Left ventricle myocardium superior (tissue), 1 donor: ENCODE data around the gene TSPAN2. TPM values are rescaled to one million over a fixed set of nuclear protein-coding genes. Genes with fewer than 3 reads are reported as not detected.

Experiments
- ATAC-seq: fragments of 200-7000 bp; cut with Tn5 transposase; one replicate; pipeline ENCODE4 v1.9.1; 2020; ENCODE audit warnings: mild to moderate bottlenecking, moderate library complexity
- DNase-seq: peaks from one replicate; pipeline ENCODE4 v3.0.0-alpha.2; 2020
- intact Hi-C: fragments of 100-400 bp; cut with micrococcal nuclease; formaldehyde crosslinking; loops from one replicate; pipeline ENCODE4 v1.11.0; 2022
- total RNA-seq: library from RNA; stranded (reverse); fragmentation: NEBNext Ultra II Directional; extraction: Animal tissue kit (Norgen Biotek cat#: 25700); gene quantifications from one replicate; pipeline ENCODE4 v1.2.1, GENCODE V29; 2021
- donor health status: DM: no; HTN: yes; CAD: no; lungs with severe emphysema.

The TSPAN2 gene
- total RNA-seq, 1 donor from 2014 or later = 6.2 TPM

- no peak for DNase-seq
- intact Hi-C loops = no loop called here
- ATAC-seq = no peak
Observed at GRCh38 chr1:115082949-115083348, 6.4 kb downstream of the TSPAN2 start.

- ATAC-seq = no peak
- intact Hi-C loops = no loop called here
Observed at GRCh38 chr1:115078708-115079107, 10.6 kb downstream of the TSPAN2 start.

GRCh38 chr1:115077984-115078330, 11.3 kb downstream of the TSPAN2 start:
- intact Hi-C loops = no loop called here
- ATAC-seq (no peak), DNase-seq (no peak)

More at GRCh38 chr1:115078708-115079107, 10.6 kb downstream of the TSPAN2 start:
- no peak for DNase-seq

GRCh38 chr1:115077286-115077983, 11.9 kb downstream of the TSPAN2 start:
- no peak for ATAC-seq
- no peak for DNase-seq
- intact Hi-C loops = no loop called here

GRCh38 chr1:115076384-115076915, 12.9 kb downstream of the TSPAN2 start:
- intact Hi-C loops = no loop called here
- ATAC-seq = no peak
- DNase-seq = no peak

- no peak for ATAC-seq
- intact Hi-C loops = no loop called here
- no peak for DNase-seq
Observed at GRCh38 chr1:115074839-115075534, 14.3 kb downstream of the TSPAN2 start.

- ATAC-seq (peak; percentile 89), DNase-seq (peak; percentile 49)
- intact Hi-C loops = no loop called here
Observed at GRCh38 chr1:115073298-115074087, 15.8 kb downstream of the TSPAN2 start.

- no peak for DNase-seq
- intact Hi-C loops = no loop called here
- ATAC-seq = no peak
Observed at GRCh38 chr1:115071012-115071664, 18.2 kb downstream of the TSPAN2 start.

GRCh38 chr1:115069659-115070308, 19.5 kb downstream of the TSPAN2 start:
- DNase-seq (no peak), ATAC-seq (no peak)
- intact Hi-C loops = no loop called here

GRCh38 chr1:115068826-115069585, 20.3 kb downstream of the TSPAN2 start:
- intact Hi-C loops = no loop called here
- no peak for DNase-seq
- ATAC-seq = peak; percentile 31

GRCh38 chr1:115067161-115067859, 22.0 kb downstream of the TSPAN2 start:
- DNase-seq = no peak
- ATAC-seq = no peak
- intact Hi-C loops = no loop called here

GRCh38 chr1:115065021-115065420, 24.3 kb downstream of the TSPAN2 start:
- DNase-seq = no peak
- intact Hi-C loops = no loop called here
- no peak for ATAC-seq

- ATAC-seq = no peak
- intact Hi-C loops = no loop called here
- no peak for DNase-seq
Observed at GRCh38 chr1:115064461-115064860, 24.8 kb downstream of the TSPAN2 start.

GRCh38 chr1:115063228-115063901, 25.9 kb downstream of the TSPAN2 start:
- intact Hi-C loops = no loop called here
- DNase-seq = no peak
- ATAC-seq = no peak

- peak; percentile 61 for DNase-seq
- intact Hi-C loops = no loop called here
- peak; percentile 71 for ATAC-seq
Observed at GRCh38 chr1:115062542-115063004, 26.7 kb downstream of the TSPAN2 start.

GRCh38 chr1:115060501-115060900, 28.8 kb downstream of the TSPAN2 start:
- DNase-seq (no peak), ATAC-seq (no peak)
- intact Hi-C loops = no loop called here

GRCh38 chr1:115059316-115059715, 30.0 kb downstream of the TSPAN2 start:
- ATAC-seq (no peak), DNase-seq (no peak)
- intact Hi-C loops = loop anchor here (10.0 kb wide), 1 partner anchor 75 kb away; no protein-coding TSS in a partner anchor
